HG03457 (cell line): ENCODE measurements around the gene PIGBOS1.
A peak's percentile ranks its signal among the peaks of the same experiment; 100 is the strongest.

Experiments used
- ATAC-seq: cut with Tn5 transposase; IDR thresholded peaks from one replicate; pipeline ENCODE4 v1.9.1; 2021; ENCODE audit warnings: moderate number of reproducible peaks; ENCODE audit not compliant: unreplicated experiment

The PIGBOS1 gene

DNA sequence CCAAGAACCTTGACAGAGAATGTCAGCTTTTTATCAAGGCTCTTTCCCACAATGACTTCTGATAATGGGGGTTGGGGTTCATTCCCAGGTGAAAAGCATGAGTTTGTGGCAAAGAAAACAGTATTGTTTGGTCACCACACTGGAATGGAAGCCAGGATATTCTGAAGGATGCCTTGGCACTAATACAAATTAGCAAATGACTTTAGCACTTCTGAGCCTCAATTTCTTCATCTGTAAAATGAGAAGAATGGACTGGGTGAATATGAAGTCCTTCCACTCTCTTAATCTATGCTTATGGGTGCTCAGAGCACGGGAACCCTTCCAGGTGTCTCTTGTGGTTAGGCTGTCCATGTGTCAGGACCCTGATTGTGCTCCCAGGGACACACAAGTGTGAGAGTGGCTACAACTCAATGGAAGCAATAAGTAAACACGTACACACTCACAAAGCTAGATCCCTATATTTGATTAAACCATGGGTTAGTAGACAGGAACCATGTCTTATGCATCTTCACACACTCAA is 50.7 kb downstream of the PIGBOS1 start:
- no peak for ATAC-seq

DNA sequence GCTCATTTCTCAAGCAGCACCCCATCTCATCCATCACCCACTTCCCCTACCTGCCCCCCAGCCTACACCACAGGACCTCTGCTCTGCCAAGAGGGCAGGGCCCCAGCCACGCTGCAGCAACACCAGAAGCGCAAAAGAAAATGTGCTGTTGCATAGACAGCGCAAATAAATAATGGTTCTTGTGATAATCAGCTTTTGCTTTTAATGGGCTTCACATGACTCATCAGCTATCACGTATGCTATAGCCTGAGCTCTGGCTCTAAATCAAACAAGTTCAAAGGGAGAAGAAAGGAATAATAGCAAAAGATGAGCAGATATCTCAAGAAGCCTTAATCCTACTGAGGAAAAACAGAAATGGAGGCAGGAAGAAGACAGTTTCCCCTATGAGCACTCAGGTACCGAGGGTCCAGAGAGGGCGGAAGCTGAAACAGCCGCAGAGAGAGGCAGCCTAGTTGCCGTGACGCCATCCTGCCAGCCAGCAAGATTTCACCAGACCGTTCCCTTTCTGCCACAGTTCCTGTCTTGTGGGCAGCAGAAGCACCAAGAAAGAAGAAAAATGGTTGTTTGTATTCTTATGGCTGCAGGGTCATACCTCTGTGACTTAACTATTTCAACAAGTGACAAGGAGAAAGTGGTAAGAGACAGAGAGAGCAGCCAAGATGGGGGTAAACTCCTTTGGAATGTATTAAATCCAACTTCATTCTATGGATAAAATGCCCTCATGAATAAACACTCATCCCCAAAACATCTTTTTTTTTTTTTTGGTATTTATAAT is 51.3 kb downstream of the PIGBOS1 start:
- ATAC-seq = peak; percentile 97
